ENCODE results near the gene SPTLC2.

The SPTLC2 gene

DNA sequence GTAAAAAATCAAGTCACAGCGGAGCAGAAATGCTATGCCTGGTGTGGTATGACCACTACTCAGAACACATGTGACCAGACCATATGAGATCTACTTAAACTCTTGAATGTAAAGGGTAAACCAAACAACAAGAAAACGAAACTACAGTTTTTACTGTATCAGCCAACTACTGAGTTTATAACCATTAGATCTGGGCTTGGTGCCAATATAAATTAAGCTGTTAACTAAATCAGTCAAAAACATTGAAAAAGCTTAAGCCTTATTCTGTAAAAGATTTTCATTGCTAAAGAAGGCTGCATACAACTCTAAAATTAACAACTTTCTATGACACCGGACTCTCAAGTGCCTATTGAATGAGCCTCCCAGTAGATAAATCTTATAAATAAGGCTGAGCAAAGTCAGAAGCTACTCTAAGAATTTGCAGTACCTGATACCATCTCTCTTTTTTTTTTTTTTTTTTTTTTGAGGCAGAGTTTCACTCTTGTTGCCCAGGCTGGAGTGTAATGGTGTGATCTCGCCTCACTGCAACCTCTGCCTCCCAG lies 35.4 kb downstream of the SPTLC2 start:
- POLR2A ChIA-PET = no interaction called here
- DNase-seq (ENCODE audit: extremely low spot score) = peak; percentile 63

DNA sequence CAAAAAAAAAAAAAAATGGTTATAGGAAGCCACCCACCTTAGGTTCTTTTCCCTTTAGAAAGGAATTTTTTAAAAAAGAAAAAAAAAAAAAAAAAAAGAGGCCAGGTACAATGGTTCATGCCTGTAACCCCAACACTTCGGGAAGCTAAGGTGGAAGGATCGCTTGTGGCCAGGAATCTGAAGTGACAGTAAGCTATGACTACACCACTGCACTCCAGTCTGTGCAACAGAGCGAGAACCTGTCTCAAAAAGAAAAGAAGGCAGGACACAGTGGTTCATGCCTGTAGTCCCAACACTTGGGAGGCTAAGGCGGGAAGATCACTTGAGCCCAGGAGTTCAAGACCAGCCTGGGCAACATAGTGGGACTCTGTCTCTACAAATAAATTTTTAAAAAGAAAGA lies 36.0 kb downstream of the SPTLC2 start:
- DNase-seq (ENCODE audit: extremely low spot score) = no peak
- CTCF ChIA-PET = interaction anchor here (1.0 to 1.2 kb wide), 2 partner anchors 9 to 32 kb away, joined by 3 to 5 read pairs; no protein-coding TSS in a partner anchor
- POLR2A ChIA-PET = no interaction called here
- TF ChIP-seq, protein P1, sequence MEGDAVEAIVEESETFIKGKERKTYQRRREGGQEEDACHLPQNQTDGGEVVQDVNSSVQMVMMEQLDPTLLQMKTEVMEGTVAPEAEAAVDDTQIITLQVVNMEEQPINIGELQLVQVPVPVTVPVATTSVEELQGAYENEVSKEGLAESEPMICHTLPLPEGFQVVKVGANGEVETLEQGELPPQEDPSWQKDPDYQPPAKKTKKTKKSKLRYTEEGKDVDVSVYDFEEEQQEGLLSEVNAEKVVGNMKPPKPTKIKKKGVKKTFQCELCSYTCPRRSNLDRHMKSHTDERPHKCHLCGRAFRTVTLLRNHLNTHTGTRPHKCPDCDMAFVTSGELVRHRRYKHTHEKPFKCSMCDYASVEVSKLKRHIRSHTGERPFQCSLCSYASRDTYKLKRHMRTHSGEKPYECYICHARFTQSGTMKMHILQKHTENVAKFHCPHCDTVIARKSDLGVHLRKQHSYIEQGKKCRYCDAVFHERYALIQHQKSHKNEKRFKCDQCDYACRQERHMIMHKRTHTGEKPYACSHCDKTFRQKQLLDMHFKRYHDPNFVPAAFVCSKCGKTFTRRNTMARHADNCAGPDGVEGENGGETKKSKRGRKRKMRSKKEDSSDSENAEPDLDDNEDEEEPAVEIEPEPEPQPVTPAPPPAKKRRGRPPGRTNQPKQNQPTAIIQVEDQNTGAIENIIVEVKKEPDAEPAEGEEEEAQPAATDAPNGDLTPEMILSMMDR (IDR thresholded peaks at IDR 0.05; ENCODE audit: control extremely low read depth, extremely low read depth, low read depth, missing control alignments) = no peak

More for the DNA sequence above, 35.4 kb downstream of the SPTLC2 start:
- TF ChIP-seq, protein P1 (IDR thresholded peaks at IDR 0.05; ENCODE audit: control extremely low read depth, extremely low read depth, low read depth, missing control alignments) = no peak
- CTCF ChIA-PET = interaction anchor here (1.0 to 1.2 kb wide), 2 partner anchors 9 to 32 kb away, joined by 3 to 5 read pairs; no protein-coding TSS in a partner anchor

DNA sequence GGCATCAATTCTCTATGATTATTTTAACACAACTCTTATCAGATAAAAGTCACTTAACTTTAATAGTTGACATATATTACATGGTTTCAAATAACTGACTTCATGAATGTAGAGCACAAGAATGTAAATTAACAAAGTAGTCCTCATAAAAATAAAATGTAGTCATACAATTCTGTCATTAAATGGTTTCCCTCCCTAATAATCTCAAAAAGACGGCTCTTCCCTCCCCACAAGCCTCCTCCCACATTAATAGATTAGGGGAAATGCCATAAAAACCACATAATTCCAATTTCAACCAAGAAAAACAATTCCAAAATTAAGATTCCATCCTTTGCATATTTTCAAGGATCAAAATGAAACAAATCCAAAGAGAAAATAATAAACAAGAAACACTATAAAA lies 36.7 kb downstream of the SPTLC2 start:
- no peak for DNase-seq (ENCODE audit: extremely low spot score)
- ChIA-PET CTCF (interaction anchor here (0.7 to 1.2 kb wide), 2 partner anchors 10 to 35 kb away, joined by 3 to 5 read pairs; no protein-coding TSS in a partner anchor), POLR2A (no interaction called here)
- TF ChIP-seq, protein P1 (IDR thresholded peaks at IDR 0.05; ENCODE audit: control extremely low read depth, extremely low read depth, low read depth, missing control alignments) = no peak

DNA sequence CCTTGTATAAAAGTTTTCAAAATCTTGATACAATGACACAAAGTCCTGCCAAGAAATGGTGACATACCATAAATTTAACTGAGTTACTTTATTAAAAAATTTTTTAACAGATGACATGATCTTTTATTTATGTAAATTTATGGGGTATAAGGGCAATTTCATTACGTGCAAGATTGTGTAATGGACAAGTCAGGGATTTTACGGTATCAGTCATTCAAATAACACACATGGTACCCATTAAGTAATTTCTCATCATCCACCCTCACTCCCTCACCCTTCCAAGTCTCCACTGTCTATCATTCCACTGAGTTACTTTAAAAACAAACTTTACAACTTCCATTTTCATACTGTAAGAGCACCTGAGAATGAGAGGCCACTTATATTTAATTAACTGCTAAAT lies 37.4 kb downstream of the SPTLC2 start:
- ChIA-PET POLR2A (no interaction called here), CTCF (interaction anchor here (2.0 kb wide), 1 partner anchor 13 kb away, joined by 6 read pairs; no protein-coding TSS in a partner anchor)
- TF ChIP-seq, protein P1 (IDR thresholded peaks at IDR 0.05; ENCODE audit: control extremely low read depth, extremely low read depth, low read depth, missing control alignments) = no peak
- DNase-seq (ENCODE audit: extremely low spot score) = no peak

DNA sequence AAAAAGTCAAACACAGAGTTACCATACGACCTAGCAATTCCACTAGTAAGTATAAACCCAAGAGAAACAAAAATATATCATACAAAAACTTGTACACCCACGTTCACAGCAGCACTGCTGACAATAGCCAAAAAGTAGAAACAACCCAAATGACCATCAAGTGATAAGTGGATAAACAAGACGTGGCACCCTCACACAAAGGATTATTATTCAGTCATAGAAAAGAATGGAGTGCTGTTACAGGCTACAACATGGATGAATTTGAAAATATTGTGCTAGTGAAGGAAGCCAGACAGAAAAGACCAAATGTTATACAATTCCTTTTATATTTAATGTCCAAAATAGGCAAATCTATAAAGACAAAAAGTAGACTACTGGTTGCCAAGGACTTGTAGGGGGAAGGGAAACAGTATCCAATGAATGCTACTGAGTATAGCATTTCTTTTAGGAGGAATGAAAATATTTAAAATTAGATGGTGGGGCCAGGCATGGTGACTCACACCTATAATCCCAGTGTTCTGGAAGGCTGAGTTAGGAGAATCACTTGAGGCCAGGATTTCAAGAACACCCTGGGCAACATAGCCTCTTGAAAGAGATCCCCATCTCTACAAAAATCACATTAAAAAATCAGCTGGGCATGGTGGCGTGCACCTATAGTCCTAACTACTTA lies 41.9 kb downstream of the SPTLC2 start:
- ChIA-PET POLR2A (no interaction called here), CTCF (interaction anchor here (1.4 to 1.5 kb wide), 2 partner anchors 12 to 258 kb away, joined by 3 to 4 read pairs; no protein-coding TSS in a partner anchor)
- no peak for DNase-seq (ENCODE audit: extremely low spot score)
- TF ChIP-seq, protein P1 (IDR thresholded peaks at IDR 0.05; ENCODE audit: control extremely low read depth, extremely low read depth, low read depth, missing control alignments) = no peak

DNA sequence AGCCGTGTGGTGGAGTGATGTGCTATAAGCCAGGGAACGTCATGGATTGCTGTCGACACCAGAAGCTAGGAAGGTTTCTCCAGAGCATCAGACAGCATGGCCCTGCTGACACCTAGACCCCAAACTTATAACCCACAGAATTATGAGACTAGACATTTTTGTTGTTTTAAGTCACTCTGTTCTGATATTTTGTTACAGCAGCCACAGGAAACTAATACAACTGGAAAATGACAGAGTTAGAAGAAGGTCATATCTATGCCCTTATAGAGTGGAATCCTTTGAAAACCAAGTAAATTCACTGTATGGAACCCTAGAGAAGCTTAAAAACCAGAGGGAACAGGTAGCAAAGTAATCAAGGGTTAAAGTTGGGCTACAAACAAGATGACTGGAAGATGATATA lies 42.5 kb downstream of the SPTLC2 start:
- ChIA-PET CTCF (interaction anchor here (1.5 kb wide), 1 partner anchor 12 kb away, joined by 3 read pairs; no protein-coding TSS in a partner anchor), POLR2A (no interaction called here)
- TF ChIP-seq, protein P1 (IDR thresholded peaks at IDR 0.05; ENCODE audit: control extremely low read depth, extremely low read depth, low read depth, missing control alignments) = no peak
- DNase-seq (ENCODE audit: extremely low spot score) = no peak
